PC-3 (cell line): ENCODE results near the gene GOLGA6C.
"Not testable (repeated sequence)": the region's sequence is repeated elsewhere in the genome, so short reads cannot be mapped to it uniquely, and the experiment has no call there.

Experiments
- CTCF ChIP-seq: fragments of 300-600 bp; sonication (generic); conservative IDR thresholded peaks from 2 replicates; pipeline ENCODE4 v1.5.1; 2017; ENCODE audit warnings: antibody characterized with exemption, low read depth, mild to moderate bottlenecking, low read length
- EZH2phosphoT487 ChIP-seq: fragments of 300-600 bp; sonication (generic); IDR thresholded peaks from 2 replicates; pipeline ENCODE4 v1.6.1; 2018; ENCODE audit warnings: mild to moderate bottlenecking, antibody characterized with exemption, low read length, borderline replicate concordance

GRCh38 chr15:75258034-75258433 lies at the start of gene GOLGA6C:
- TF ChIP-seq CTCF, EZH2phosphoT487: not testable (repeated sequence)
